Mesothelial cell of epicardium (in vitro differentiated cells): ENCODE data around the gene TLE6. TPM values are rescaled to one million over a fixed set of nuclear protein-coding genes. Genes with fewer than 3 reads are reported as not detected.
A peak's percentile ranks its signal among the peaks of the same experiment; 100 is the strongest.

Source experiments
- DNase-seq, 2 experiments: peaks; one replicate each; pipeline ENCODE4 v3.0.0; 2021; ENCODE audit warnings: low spot score in 2 of 2; ENCODE audit not compliant: unreplicated experiment in 2 of 2
- H3K27ac Mint-ChIP-seq: 2 replicates; pipeline ENCODE4 v1.8.0; 2021; ENCODE audit warnings: mixed read lengths
- H3K27me3 Mint-ChIP-seq: 2 replicates; pipeline ENCODE4 v1.8.0; 2021; ENCODE audit warnings: low read depth, mixed read lengths
- H3K36me3 Mint-ChIP-seq: 2 replicates; pipeline ENCODE4 v1.8.0; 2021; ENCODE audit warnings: mixed read lengths
- H3K4me1 Mint-ChIP-seq: 2 replicates; pipeline ENCODE4 v1.8.0; 2021; ENCODE audit warnings: mixed read lengths
- H3K4me3 Mint-ChIP-seq: 2 replicates; pipeline ENCODE4 v1.8.0; 2021; ENCODE audit warnings: mild to moderate bottlenecking, moderate library complexity, mixed read lengths
- H3K9me3 Mint-ChIP-seq: 2 replicates; pipeline ENCODE4 v1.8.0; 2021; ENCODE audit warnings: mixed read lengths
- CTCF ChIP-seq: fragments of 200-600 bp; sonication (generic); IDR thresholded peaks from one replicate; pipeline ENCODE4 v1.5.0; 2021; ENCODE audit warnings: antibody characterized with exemption; ENCODE audit not compliant: unreplicated experiment
- total RNA-seq: library from RNA; stranded (reverse); gene quantifications from 3 replicates; pipeline ENCODE4 v1.2.1, GENCODE V29; 2021

Gene TLE6
- total RNA-seq, 1 donor from 2014 or later, result 6.9 TPM

- H3K27me3 Mint-ChIP-seq, result peaks cover 2% of the 10 kb centered on the region
- H3K27ac Mint-ChIP-seq, result peak overlapping the region; percentile 86
- H3K9me3 Mint-ChIP-seq, result no peaks in the 10 kb centered on the region
- TF ChIP-seq CTCF, result no peak
- no peak for DNase-seq
- peaks cover 37% of the 10 kb centered on the region for H3K4me1 Mint-ChIP-seq
- H3K36me3 Mint-ChIP-seq, result no peaks in the 10 kb centered on the region
- H3K4me3 Mint-ChIP-seq, result peak overlapping the region; percentile 37
These were observed 5.6 kb downstream of the TLE6 start for GRCh38 chr19:2982983-2983350.

GRCh38 chr19:2983351-2984214 is 6.2 kb downstream of the TLE6 start:
- Mint-ChIP-seq H3K9me3 (no peaks in the 10 kb centered on the region), H3K27ac (peak overlapping the region; percentile 86), H3K36me3 (no peaks in the 10 kb centered on the region), H3K4me3 (peak overlapping the region; percentile 50), H3K27me3 (peaks cover 2% of the 10 kb centered on the region), H3K4me1 (peaks cover 37% of the 10 kb centered on the region)
- TF ChIP-seq CTCF, result no peak
- peak; percentile 48 to 72 for DNase-seq

GRCh38 chr19:2984215-2984528 is 6.8 kb downstream of the TLE6 start:
- no peak for TF ChIP-seq CTCF
- peaks cover 37% of the 10 kb centered on the region for H3K4me1 Mint-ChIP-seq
- no peaks in the 10 kb centered on the region for H3K36me3 Mint-ChIP-seq
- H3K27me3 Mint-ChIP-seq, result peaks cover 2% of the 10 kb centered on the region
- H3K4me3 Mint-ChIP-seq, result peak overlapping the region; percentile 50
- peak overlapping the region; percentile 81 for H3K27ac Mint-ChIP-seq
- no peaks in the 10 kb centered on the region for H3K9me3 Mint-ChIP-seq
- DNase-seq, result no peak

GRCh38 chr19:2986951-2987524 is 9.7 kb downstream of the TLE6 start:
- peak overlapping the region; percentile 85 for H3K27ac Mint-ChIP-seq
- no peaks in the 10 kb centered on the region for H3K9me3 Mint-ChIP-seq
- H3K36me3 Mint-ChIP-seq, result no peaks in the 10 kb centered on the region
- H3K4me1 Mint-ChIP-seq, result peaks cover 28% of the 10 kb centered on the region
- TF ChIP-seq CTCF, result no peak
- peak overlapping the region; percentile 37 for H3K4me3 Mint-ChIP-seq
- DNase-seq, result no peak
- H3K27me3 Mint-ChIP-seq, result no peaks in the 10 kb centered on the region

GRCh38 chr19:2987797-2988196 is 10.4 kb downstream of the TLE6 start:
- Mint-ChIP-seq H3K27me3 (no peaks in the 10 kb centered on the region), H3K4me1 (peaks cover 26% of the 10 kb centered on the region), H3K27ac (no peak overlapping the region), H3K4me3 (no peak overlapping the region), H3K9me3 (no peaks in the 10 kb centered on the region), H3K36me3 (no peaks in the 10 kb centered on the region)
- TF ChIP-seq CTCF, result no peak
- no peak for DNase-seq
